ENCODE measurements around the gene HOXA3.

- TF ChIP-seq CTCF (IDR thresholded peaks at IDR 0.05; ENCODE audit: poor library complexity) (peak; percentile 11), EZH2 (IDR thresholded peaks at IDR 0.05; ENCODE audit: borderline replicate concordance) (no peak)
Observed at GRCh38 chr7:27129729-27130539, 22.4 kb downstream of the HOXA3 start.

Data from hepatocyte (in vitro differentiated cells).